HEK293 (cell line): ENCODE measurements around the gene CNKSR3.
A peak's percentile ranks its signal among the peaks of the same experiment; 100 is the strongest.

ENCODE experiments used
- CTCF ChIA-PET: fragments of 350-600 bp; formaldehyde crosslinking; extraction: SDS; loops from one replicate; lab custom pipeline; 2021; ENCODE audit warnings: antibody characterized with exemption; lab: Yijun Ruan, JAX
- POLR2A ChIA-PET: fragments of 300-600 bp; formaldehyde crosslinking; extraction: SDS; loops from one replicate; lab custom pipeline; 2020; ENCODE audit warnings: antibody characterized with exemption, inconsistent platforms; lab: Yijun Ruan, JAX
- H3K27ac ChIP-seq: fragments of 200-500 bp; sonication (Bioruptor generic); 2 replicates; pipeline ENCODE4 v1.5.1; 2014; ENCODE audit warnings: low read depth, low read length, control low read depth, inconsistent platforms; ENCODE audit errors: extremely low read depth
- H3K36me3 ChIP-seq, 2 experiments: fragments of 200-500 bp in 1 of 2; sonication (Bioruptor generic) in 1 of 2; 1 replicate in 1 of 2; 2 replicates in 1 of 2; pipeline ENCODE4 v1.5.1; 2014 to 2017; ENCODE audit warnings: inconsistent platforms in 2 of 2, low read length in 2 of 2; ENCODE audit not compliant: control insufficient read depth in 2 of 2, insufficient read depth in 1 of 2
- H3K4me1 ChIP-seq: fragments of 200-500 bp; sonication (Bioruptor generic); 2 replicates; pipeline ENCODE4 v1.5.1; 2014; ENCODE audit warnings: mild to moderate bottlenecking, low read length, inconsistent platforms; ENCODE audit not compliant: control insufficient read depth, insufficient read depth
- H3K4me3 ChIP-seq: 2 replicates; pipeline ENCODE4 v1.5.1; 2011; ENCODE audit warnings: low read depth, mild to moderate bottlenecking, control low read depth, low read length, moderate library complexity
- H3K9me3 ChIP-seq: fragments of 200-500 bp; sonication (Bioruptor generic); 2 replicates; pipeline ENCODE4 v1.5.1; 2014; ENCODE audit warnings: low read depth, low read length, inconsistent platforms; ENCODE audit not compliant: control insufficient read depth, insufficient read depth
- EGR2 ChIP-seq: fragments of 450-650 bp; formaldehyde crosslinking; IDR thresholded peaks from 2 replicates; pipeline ENCODE4 v1.5.1; 2016; ENCODE audit warnings: low read depth, missing biosample characterization, missing genetic modification characterization
- KLF1 ChIP-seq: fragments of 450-650 bp; formaldehyde crosslinking; IDR thresholded peaks from 2 replicates; pipeline ENCODE4 v1.5.1; 2016; ENCODE audit warnings: missing biosample characterization, missing genetic modification characterization
- KLF16 ChIP-seq: fragments of 450-650 bp; formaldehyde crosslinking; IDR thresholded peaks from 2 replicates; pipeline ENCODE4 v1.5.1; 2017; ENCODE audit warnings: missing biosample characterization, missing genetic modification characterization
- KLF8 ChIP-seq: fragments of 450-650 bp; formaldehyde crosslinking; IDR thresholded peaks from 2 replicates; pipeline ENCODE4 v1.5.1; 2016; ENCODE audit warnings: missing biosample characterization, missing genetic modification characterization
- SALL2 ChIP-seq: fragments of 450-650 bp; formaldehyde crosslinking; IDR thresholded peaks from 2 replicates; pipeline ENCODE4 v1.5.0; 2017; ENCODE audit warnings: missing biosample characterization, mild to moderate bottlenecking, missing genetic modification characterization, borderline replicate concordance
- SCRT2 ChIP-seq: fragments of 450-650 bp; formaldehyde crosslinking; IDR thresholded peaks from 2 replicates; pipeline ENCODE4 v1.5.1; 2016; ENCODE audit warnings: missing biosample characterization, missing genetic modification characterization
- ZFHX2 ChIP-seq: fragments of 450-650 bp; formaldehyde crosslinking; conservative IDR thresholded peaks from 2 replicates; pipeline ENCODE4 v1.5.1; 2016; ENCODE audit warnings: missing biosample characterization, missing genetic modification characterization
- ZFP3 ChIP-seq: fragments of 450-650 bp; formaldehyde crosslinking; IDR thresholded peaks from 2 replicates; pipeline ENCODE4 v1.5.1; 2016; ENCODE audit warnings: low read depth, missing biosample characterization, missing genetic modification characterization
- ZNF146 ChIP-seq: fragments of 450-650 bp; formaldehyde crosslinking; IDR thresholded peaks from 2 replicates; pipeline ENCODE4 v1.5.1; 2016; ENCODE audit warnings: missing biosample characterization, missing genetic modification characterization
- ZNF391 ChIP-seq: fragments of 450-650 bp; formaldehyde crosslinking; IDR thresholded peaks from 2 replicates; pipeline ENCODE4 v1.5.1; 2016; ENCODE audit warnings: low read depth, missing biosample characterization, missing genetic modification characterization, borderline replicate concordance
- ZNF394 ChIP-seq: fragments of 450-650 bp; formaldehyde crosslinking; IDR thresholded peaks from 2 replicates; pipeline ENCODE4 v1.5.1; 2016; ENCODE audit warnings: missing biosample characterization, missing genetic modification characterization, mild to moderate bottlenecking, moderate library complexity, borderline replicate concordance
- ZNF423 ChIP-seq: fragments of 450-650 bp; formaldehyde crosslinking; IDR thresholded peaks from 2 replicates; pipeline ENCODE4 v1.5.1; 2016; ENCODE audit warnings: missing biosample characterization, missing genetic modification characterization
- ZNF426 ChIP-seq: fragments of 450-650 bp; formaldehyde crosslinking; IDR thresholded peaks from 2 replicates; pipeline ENCODE4 v1.5.1; 2017; ENCODE audit warnings: missing biosample characterization, missing genetic modification characterization, mild to moderate bottlenecking, inconsistent platforms, moderate library complexity
- ZNF473 ChIP-seq: fragments of 450-650 bp; formaldehyde crosslinking; IDR thresholded peaks from 2 replicates; pipeline ENCODE4 v1.5.1; 2017; ENCODE audit warnings: missing biosample characterization, missing genetic modification characterization
- ZNF660 ChIP-seq: fragments of 450-650 bp; IDR thresholded peaks from 2 replicates; pipeline ENCODE4 v1.5.1; 2018; ENCODE audit warnings: missing biosample characterization, mild to moderate bottlenecking, missing genetic modification characterization
- TF ChIP-seq, protein P1 (sequence below): fragments of 450-650 bp; formaldehyde crosslinking; IDR thresholded peaks from 2 replicates; pipeline ENCODE4 v1.5.1; 2016; ENCODE audit warnings: missing biosample characterization, missing genetic modification characterization
- TF ChIP-seq, protein P2 (sequence below): fragments of 450-650 bp; formaldehyde crosslinking; IDR thresholded peaks from 2 replicates; pipeline ENCODE4 v1.5.1; 2016; ENCODE audit warnings: missing biosample characterization, missing genetic modification characterization

The CNKSR3 gene

DNA sequence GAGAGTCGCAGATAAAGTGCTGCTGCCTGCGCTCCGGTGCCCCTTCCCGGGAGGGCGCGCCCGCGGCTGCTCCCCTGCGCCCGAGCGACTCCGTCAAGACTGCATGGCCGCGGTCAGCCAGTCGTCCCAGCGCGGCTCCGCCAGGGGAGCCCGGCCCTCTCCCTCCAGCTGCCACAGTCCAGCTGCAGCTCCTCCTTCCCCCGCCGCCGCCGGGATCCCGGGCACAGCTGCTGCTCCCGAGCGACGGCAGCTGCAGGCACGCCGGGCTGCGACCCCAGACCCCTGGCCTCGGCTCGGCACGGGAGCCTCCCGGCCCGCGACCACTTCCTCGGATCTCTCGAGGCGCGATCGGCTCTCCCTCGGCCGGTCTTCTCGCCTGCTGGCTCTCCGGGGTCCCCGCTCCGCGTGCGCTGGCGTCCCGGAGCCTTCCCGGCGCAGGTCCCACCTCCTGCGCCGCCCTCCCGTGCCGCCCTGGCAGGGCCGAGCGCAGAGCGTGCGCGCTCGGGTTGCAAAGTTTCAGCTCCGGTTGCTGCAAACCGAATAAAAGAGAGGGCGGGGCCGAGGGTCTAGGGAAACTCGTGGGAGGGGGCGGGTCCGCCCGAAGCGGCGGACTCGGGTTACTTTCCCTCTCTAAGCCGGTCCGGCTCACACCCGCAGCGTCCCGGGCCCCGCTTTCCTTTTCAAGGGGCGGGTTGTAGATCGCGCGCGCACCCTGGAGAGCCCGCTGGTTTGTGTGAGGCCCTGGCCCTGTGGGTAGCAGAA, at the start of gene CNKSR3 (continued):
- TF ChIP-seq ZNF391 (tag by site-specific recombination) (peak; percentile 53; the same call in 1 of the 2 replicates), ZFP3 (tag by site-specific recombination) (no peak), SCRT2 (tag by site-specific recombination) (0 out of 2 replicates have a peak, but pooled peaks have one; percentile 17), ZNF473 (tag by site-specific recombination) (no peak), KLF8 (tag by site-specific recombination) (peak; percentile 79; the same call in 1 of the 2 replicates), KLF1 (tag by site-specific recombination) (peak; percentile 59), ZNF660 (tag by site-specific recombination) (peak; percentile 39; the same call in 1 of the 2 replicates), ZNF394 (tag by site-specific recombination) (peak; percentile 92)
- TF ChIP-seq, protein P1, sequence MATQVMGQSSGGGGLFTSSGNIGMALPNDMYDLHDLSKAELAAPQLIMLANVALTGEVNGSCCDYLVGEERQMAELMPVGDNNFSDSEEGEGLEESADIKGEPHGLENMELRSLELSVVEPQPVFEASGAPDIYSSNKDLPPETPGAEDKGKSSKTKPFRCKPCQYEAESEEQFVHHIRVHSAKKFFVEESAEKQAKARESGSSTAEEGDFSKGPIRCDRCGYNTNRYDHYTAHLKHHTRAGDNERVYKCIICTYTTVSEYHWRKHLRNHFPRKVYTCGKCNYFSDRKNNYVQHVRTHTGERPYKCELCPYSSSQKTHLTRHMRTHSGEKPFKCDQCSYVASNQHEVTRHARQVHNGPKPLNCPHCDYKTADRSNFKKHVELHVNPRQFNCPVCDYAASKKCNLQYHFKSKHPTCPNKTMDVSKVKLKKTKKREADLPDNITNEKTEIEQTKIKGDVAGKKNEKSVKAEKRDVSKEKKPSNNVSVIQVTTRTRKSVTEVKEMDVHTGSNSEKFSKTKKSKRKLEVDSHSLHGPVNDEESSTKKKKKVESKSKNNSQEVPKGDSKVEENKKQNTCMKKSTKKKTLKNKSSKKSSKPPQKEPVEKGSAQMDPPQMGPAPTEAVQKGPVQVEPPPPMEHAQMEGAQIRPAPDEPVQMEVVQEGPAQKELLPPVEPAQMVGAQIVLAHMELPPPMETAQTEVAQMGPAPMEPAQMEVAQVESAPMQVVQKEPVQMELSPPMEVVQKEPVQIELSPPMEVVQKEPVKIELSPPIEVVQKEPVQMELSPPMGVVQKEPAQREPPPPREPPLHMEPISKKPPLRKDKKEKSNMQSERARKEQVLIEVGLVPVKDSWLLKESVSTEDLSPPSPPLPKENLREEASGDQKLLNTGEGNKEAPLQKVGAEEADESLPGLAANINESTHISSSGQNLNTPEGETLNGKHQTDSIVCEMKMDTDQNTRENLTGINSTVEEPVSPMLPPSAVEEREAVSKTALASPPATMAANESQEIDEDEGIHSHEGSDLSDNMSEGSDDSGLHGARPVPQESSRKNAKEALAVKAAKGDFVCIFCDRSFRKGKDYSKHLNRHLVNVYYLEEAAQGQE (tag by site-specific recombination): peak; percentile 39; the same call in 1 of the 2 replicates
- TF ChIP-seq, all 188 proteins: peak for 44

DNA sequence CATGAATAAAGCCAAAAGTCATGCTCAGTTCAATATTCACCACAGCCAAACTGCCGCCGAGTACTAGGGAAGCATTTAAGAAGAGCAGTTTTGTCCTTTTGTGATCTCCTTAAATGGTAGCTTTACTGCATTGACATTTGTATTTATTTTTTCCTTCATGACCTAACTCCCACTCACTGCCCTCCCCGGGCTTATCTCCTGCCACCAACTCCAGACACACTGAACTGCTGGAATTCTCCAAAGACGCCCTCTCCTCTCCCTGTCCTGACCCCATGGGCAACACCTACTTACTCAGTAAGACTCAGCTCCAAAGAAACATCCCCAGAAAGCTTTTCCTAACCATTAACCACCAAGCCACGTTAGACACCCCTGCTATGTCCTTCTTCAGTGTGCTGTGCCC, 48.5 kb upstream of the CNKSR3 start:
- POLR2A ChIA-PET: no interaction called here
- H3K4me1 ChIP-seq: peaks cover 4% of the 10 kb centered on the region
- H3K36me3 ChIP-seq: no peaks in the 10 kb centered on the region
- no peak for TF ChIP-seq ZNF423
- TF ChIP-seq SALL2 (tag by site-specific recombination): no peak
- TF ChIP-seq ZNF426 (tag by site-specific recombination): no peak
- peak; percentile 70 for TF ChIP-seq EGR2 (tag by site-specific recombination)
- TF ChIP-seq ZFHX2 (tag by site-specific recombination): peak; percentile 61
- CTCF ChIA-PET: interaction anchor here (0.5 to 0.9 kb wide), 5 partner anchors 11 to 442 kb away, joined by 3 to 5 read pairs (median 3); no protein-coding TSS in a partner anchor
- no peak overlapping the region for H3K4me3 ChIP-seq
- H3K9me3 ChIP-seq: no peaks in the 10 kb centered on the region
- no peak overlapping the region for H3K27ac ChIP-seq

DNA sequence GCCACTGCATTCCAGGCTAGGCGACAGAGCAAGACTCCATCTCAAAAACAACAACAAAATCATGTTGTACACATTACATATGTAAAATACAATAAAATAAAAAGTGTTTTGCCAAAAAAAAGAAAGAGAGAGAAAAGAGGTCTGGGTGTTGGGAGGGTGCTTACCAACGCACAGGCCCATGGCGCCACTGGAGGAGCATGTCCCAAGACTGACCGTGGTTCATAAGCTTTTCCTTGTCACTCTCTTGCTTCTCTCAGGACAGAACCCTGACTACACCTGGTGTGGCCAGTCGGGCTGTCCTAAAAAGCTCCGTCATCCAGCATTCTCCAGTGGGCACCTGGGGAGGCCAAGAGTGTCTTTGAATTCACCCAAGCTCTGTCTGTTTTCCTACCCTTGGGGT, 48.0 kb upstream of the CNKSR3 start:
- Histone ChIP-seq H3K27ac (no peak overlapping the region), H3K4me3 (no peak overlapping the region), H3K9me3 (no peaks in the 10 kb centered on the region), H3K36me3 (no peaks in the 10 kb centered on the region), H3K4me1 (peaks cover 4% of the 10 kb centered on the region)
- CTCF ChIA-PET: interaction anchor here (0.5 to 1.0 kb wide), 6 partner anchors 9 to 170 kb away, joined by 3 to 5 read pairs (median 3); no protein-coding TSS in a partner anchor
- TF ChIP-seq, protein P2, sequence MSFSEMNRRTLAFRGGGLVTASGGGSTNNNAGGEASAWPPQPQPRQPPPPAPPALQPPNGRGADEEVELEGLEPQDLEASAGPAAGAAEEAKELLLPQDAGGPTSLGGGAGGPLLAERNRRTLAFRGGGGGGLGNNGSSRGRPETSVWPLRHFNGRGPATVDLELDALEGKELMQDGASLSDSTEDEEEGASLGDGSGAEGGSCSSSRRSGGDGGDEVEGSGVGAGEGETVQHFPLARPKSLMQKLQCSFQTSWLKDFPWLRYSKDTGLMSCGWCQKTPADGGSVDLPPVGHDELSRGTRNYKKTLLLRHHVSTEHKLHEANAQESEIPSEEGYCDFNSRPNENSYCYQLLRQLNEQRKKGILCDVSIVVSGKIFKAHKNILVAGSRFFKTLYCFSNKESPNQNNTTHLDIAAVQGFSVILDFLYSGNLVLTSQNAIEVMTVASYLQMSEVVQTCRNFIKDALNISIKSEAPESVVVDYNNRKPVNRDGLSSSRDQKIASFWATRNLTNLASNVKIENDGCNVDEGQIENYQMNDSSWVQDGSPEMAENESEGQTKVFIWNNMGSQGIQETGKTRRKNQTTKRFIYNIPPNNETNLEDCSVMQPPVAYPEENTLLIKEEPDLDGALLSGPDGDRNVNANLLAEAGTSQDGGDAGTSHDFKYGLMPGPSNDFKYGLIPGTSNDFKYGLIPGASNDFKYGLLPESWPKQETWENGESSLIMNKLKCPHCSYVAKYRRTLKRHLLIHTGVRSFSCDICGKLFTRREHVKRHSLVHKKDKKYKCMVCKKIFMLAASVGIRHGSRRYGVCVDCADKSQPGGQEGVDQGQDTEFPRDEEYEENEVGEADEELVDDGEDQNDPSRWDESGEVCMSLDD (tag by site-specific recombination): no peak
- TF ChIP-seq KLF16 (tag by site-specific recombination) (no peak), ZNF146 (tag by site-specific recombination) (no peak)
- POLR2A ChIA-PET: no interaction called here
